Fibroblast of the aortic adventitia (primary cell): ENCODE measurements around the gene BIN1. TPM values are rescaled to one million over a fixed set of nuclear protein-coding genes. Genes with fewer than 3 reads are reported as not detected.

Source experiments
- DNase-seq: peaks from one replicate; pipeline ENCODE4 v3.0.0-alpha.2; 2010; ENCODE audit warnings: low read depth
- H3K4me3 ChIP-seq: 2 replicates; pipeline ENCODE4 v1.5.1; 2011; ENCODE audit warnings: low read depth, mild to moderate bottlenecking, control low read depth, low read length, moderate library complexity
- CTCF ChIP-seq: IDR thresholded peaks from 2 replicates; pipeline ENCODE4 v1.5.1; 2011; ENCODE audit warnings: mild to moderate bottlenecking, low read length, control low read depth, inconsistent platforms; ENCODE audit not compliant: insufficient read depth
- total RNA-seq: library from RNA; depleted of rRNA; stranded (reverse); fragments of >200 nt; gene quantifications from 2 replicates; pipeline ENCODE4 v1.2.3, GENCODE V29; 2012; ENCODE audit warnings: low replicate concordance

Gene BIN1
- total RNA-seq, 1 donor, result 68.7 TPM

GRCh38 chr2:127078666-127079270, 28.2 kb downstream of the BIN1 start:
- no peak for TF ChIP-seq CTCF
- H3K4me3 ChIP-seq, result no peak overlapping the region
- no peak for DNase-seq

GRCh38 chr2:127078028-127078427, 28.9 kb downstream of the BIN1 start:
- H3K4me3 ChIP-seq, result no peak overlapping the region
- TF ChIP-seq CTCF, result no peak
- DNase-seq, result no peak

- H3K4me3 ChIP-seq, result no peak overlapping the region
- no peak for DNase-seq
Observed at GRCh38 chr2:127076924-127077323, 30.0 kb downstream of the BIN1 start.

GRCh38 chr2:127076290-127076689, 30.7 kb downstream of the BIN1 start:
- TF ChIP-seq CTCF, result no peak
- no peak for DNase-seq
- no peak overlapping the region for H3K4me3 ChIP-seq

More at GRCh38 chr2:127076924-127077323, 30.0 kb downstream of the BIN1 start:
- no peak for TF ChIP-seq CTCF

- no peak for TF ChIP-seq CTCF
- no peak overlapping the region for H3K4me3 ChIP-seq
- no peak for DNase-seq
Observed at GRCh38 chr2:127075821-127076220, 31.1 kb downstream of the BIN1 start.

- DNase-seq, result no peak
- TF ChIP-seq CTCF, result no peak
- no peak overlapping the region for H3K4me3 ChIP-seq
Observed at GRCh38 chr2:127074936-127075335, 32.0 kb downstream of the BIN1 start.

- no peak for DNase-seq
- no peak overlapping the region for H3K4me3 ChIP-seq
- TF ChIP-seq CTCF, result no peak
Observed at GRCh38 chr2:127074358-127074757, 32.6 kb downstream of the BIN1 start.
